Daoy (cell line): ENCODE data around the gene NMT1. TPM values are rescaled to one million over a fixed set of nuclear protein-coding genes. Genes with fewer than 3 reads are reported as not detected.
A peak's percentile ranks its signal among the peaks of the same experiment; 100 is the strongest.

ENCODE experiments used
- DNase-seq: peaks from one replicate; pipeline ENCODE4 v3.0.0-alpha.2; 2015; ENCODE audit warnings: low read depth
- total RNA-seq: library from RNA; depleted of rRNA; stranded (reverse); fragments of >200 nt; shearing (Covaris generic); gene quantifications from 2 replicates; pipeline ENCODE4 v1.2.3, GENCODE V29; 2014

The NMT1 gene
- total RNA-seq, 1 experiment from 2014 or later, result 112 TPM

- no peak for DNase-seq
These were observed 20.1 kb downstream of the NMT1 start for GRCh38 chr17:45081047-45081703.

GRCh38 chr17:45086391-45086790 is 25.3 kb downstream of the NMT1 start:
- no peak for DNase-seq

- DNase-seq, result no peak
These were observed 25.9 kb downstream of the NMT1 start for GRCh38 chr17:45086865-45087503.

- DNase-seq, result no peak
These were observed 26.4 kb downstream of the NMT1 start for GRCh38 chr17:45087504-45087975.

- no peak for DNase-seq
These were observed 26.9 kb downstream of the NMT1 start for GRCh38 chr17:45087978-45088377.

GRCh38 chr17:45088741-45089140 is 27.6 kb downstream of the NMT1 start:
- no peak for DNase-seq

GRCh38 chr17:45090711-45091110 is 29.6 kb downstream of the NMT1 start:
- DNase-seq, result no peak

GRCh38 chr17:45091778-45092425 is 30.8 kb downstream of the NMT1 start:
- DNase-seq, result no peak

- DNase-seq, result peak; percentile 97
These were observed 31.9 kb downstream of the NMT1 start for GRCh38 chr17:45092911-45093430.

- no peak for DNase-seq
These were observed 32.5 kb downstream of the NMT1 start for GRCh38 chr17:45093444-45094110.

- no peak for DNase-seq
These were observed 35.0 kb downstream of the NMT1 start for GRCh38 chr17:45096141-45096540.

GRCh38 chr17:45096926-45097325 is 35.8 kb downstream of the NMT1 start:
- no peak for DNase-seq

GRCh38 chr17:45098081-45098868 is 37.2 kb downstream of the NMT1 start:
- no peak for DNase-seq

GRCh38 chr17:45098869-45099616 is 37.9 kb downstream of the NMT1 start:
- DNase-seq, result peak; percentile 86

GRCh38 chr17:45101546-45101882 is 40.4 kb downstream of the NMT1 start:
- DNase-seq, result no peak

- no peak for DNase-seq
These were observed 41.0 kb downstream of the NMT1 start for GRCh38 chr17:45101883-45102811.

GRCh38 chr17:45102856-45103255 is 41.7 kb downstream of the NMT1 start:
- DNase-seq, result no peak

- no peak for DNase-seq
These were observed 42.2 kb downstream of the NMT1 start for GRCh38 chr17:45103269-45103795.

GRCh38 chr17:45104029-45104428 is 42.9 kb downstream of the NMT1 start:
- DNase-seq, result no peak
